Measurements from ENCODE around the gene PLXNA2. TPM values are rescaled to one million over a fixed set of nuclear protein-coding genes. Genes with fewer than 3 reads are reported as not detected.

The PLXNA2 gene
- total RNA-seq, 1 experiment from 2014 or later: 0.89 TPM

DNA sequence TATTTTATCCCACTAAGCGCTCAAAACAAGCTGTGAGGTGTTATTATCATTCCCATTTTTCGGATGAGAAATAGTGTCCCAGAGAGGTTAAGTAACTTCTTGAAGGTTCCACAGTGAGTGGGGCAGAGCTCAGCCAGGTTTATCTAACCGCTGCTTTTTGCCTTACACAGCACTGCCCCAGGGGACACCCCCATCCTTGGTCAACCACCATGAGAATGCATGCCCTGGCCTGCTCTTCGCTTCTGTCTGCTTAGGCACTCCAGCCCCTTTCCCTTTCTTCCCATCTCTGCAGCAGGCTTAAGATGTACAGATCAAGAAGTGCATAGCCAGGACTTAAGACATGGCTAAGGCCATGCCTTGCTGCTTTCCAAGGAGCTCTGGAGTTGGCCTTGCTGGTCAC, 174.3 kb downstream of the PLXNA2 start (continued):
- TF ChIP-seq, protein P1, sequence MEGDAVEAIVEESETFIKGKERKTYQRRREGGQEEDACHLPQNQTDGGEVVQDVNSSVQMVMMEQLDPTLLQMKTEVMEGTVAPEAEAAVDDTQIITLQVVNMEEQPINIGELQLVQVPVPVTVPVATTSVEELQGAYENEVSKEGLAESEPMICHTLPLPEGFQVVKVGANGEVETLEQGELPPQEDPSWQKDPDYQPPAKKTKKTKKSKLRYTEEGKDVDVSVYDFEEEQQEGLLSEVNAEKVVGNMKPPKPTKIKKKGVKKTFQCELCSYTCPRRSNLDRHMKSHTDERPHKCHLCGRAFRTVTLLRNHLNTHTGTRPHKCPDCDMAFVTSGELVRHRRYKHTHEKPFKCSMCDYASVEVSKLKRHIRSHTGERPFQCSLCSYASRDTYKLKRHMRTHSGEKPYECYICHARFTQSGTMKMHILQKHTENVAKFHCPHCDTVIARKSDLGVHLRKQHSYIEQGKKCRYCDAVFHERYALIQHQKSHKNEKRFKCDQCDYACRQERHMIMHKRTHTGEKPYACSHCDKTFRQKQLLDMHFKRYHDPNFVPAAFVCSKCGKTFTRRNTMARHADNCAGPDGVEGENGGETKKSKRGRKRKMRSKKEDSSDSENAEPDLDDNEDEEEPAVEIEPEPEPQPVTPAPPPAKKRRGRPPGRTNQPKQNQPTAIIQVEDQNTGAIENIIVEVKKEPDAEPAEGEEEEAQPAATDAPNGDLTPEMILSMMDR (IDR thresholded peaks at IDR 0.05 in 2 of 3, conservative IDR thresholded peaks at IDR 0.05 in 1 of 3; ENCODE audit: borderline replicate concordance in 1 of 3, insufficient read depth in 1 of 3, low read depth in 2 of 3, low read length in 2 of 3): no peak
- TF ChIP-seq, protein P2, sequence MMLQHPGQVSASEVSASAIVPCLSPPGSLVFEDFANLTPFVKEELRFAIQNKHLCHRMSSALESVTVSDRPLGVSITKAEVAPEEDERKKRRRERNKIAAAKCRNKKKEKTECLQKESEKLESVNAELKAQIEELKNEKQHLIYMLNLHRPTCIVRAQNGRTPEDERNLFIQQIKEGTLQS (IDR thresholded peaks at IDR 0.05): no peak
- no peak for TF ChIP-seq TCF7L2 (IDR thresholded peaks at IDR 0.05; ENCODE audit: borderline replicate concordance, extremely low read depth, insufficient read depth, insufficient read length)
- no peak for TF ChIP-seq RAD21 (IDR thresholded peaks at IDR 0.05; ENCODE audit: low read depth)
- no peak for TF ChIP-seq CBX3 (IDR thresholded peaks at IDR 0.05; ENCODE audit: low read depth)
- no peak for TF ChIP-seq ZFX (IDR thresholded peaks at IDR 0.05)
- no peak for TF ChIP-seq SRF (IDR thresholded peaks at IDR 0.05; ENCODE audit: low read depth)

DNA sequence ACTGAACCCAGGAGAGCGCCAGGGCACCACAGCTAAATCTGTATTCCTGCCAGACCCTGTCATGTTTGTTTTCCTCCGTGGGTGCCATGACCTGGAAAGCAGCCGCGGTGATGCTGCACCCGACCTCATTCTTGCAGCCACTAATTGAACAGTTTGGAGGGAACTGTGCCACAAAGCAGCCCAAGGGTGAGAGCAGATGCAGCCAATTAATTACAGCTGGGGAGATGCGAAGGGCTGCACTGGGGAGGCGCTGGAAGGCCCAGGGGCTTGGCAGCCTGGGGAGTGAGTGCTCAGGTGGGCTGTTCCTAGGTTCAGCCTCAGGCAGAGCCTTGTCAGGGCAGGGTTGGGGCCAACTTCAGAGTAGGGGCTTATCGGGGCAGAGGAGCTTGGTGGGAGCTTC, 174.9 kb downstream of the PLXNA2 start:
- Histone ChIP-seq H3K9ac (ENCODE audit: low read length) (no peak overlapping the region), H3K36me3 (ENCODE audit: control insufficient read depth in 1 of 2, insufficient read depth in 2 of 2, low read length in 2 of 2) (no peaks in the 10 kb centered on the region), H3K79me2 (ENCODE audit: insufficient read depth, low read length) (no peaks in the 10 kb centered on the region), H2AFZ (ENCODE audit: low read depth, low read length, poor library complexity, severe bottlenecking) (no peak overlapping the region), H3K27me3 (ENCODE audit: insufficient read depth, low read length) (peaks cover 13% of the 10 kb centered on the region), H3K27ac (ENCODE audit: low read depth, low read length) (no peak overlapping the region), H3K4me2 (ENCODE audit: low read length) (no peak overlapping the region), H3K4me1 (ENCODE audit: control insufficient read depth in 1 of 2, insufficient read depth in 2 of 2, low read length in 2 of 2) (no peaks in the 10 kb centered on the region), H4K20me1 (ENCODE audit: insufficient read depth) (no peaks in the 10 kb centered on the region), H3K9me3 (ENCODE audit: control insufficient read depth in 1 of 2, insufficient read depth in 1 of 2, low read depth in 1 of 2, low read length in 2 of 2) (no peaks in the 10 kb centered on the region), H3K4me3 (replicated peaks in 1 of 2; ENCODE audit: low read depth in 1 of 2, low read length in 2 of 2) (no peak overlapping the region), H3K9me2 (ENCODE audit: insufficient read depth) (no peaks in the 10 kb centered on the region)
- ChIA-PET POLR2A (no interaction called here), RAD21 (ENCODE audit: low non-redundant PET in 1 of 2, low total read pairs in 2 of 2, uncharacterized antibody in 2 of 2, unreplicated experiment in 2 of 2) (no interaction called here), CTCF (no interaction called here)
- ATAC-seq (no peak), DNase-seq (ENCODE audit: low read depth, low spot score) (no peak)
- BruUV-seq (replicated peaks): no TSS peak
- intact Hi-C loops (cut with micrococcal nuclease): no loop called here
- TF ChIP-seq POLR2A (IDR thresholded peaks at IDR 0.05; ENCODE audit: borderline replicate concordance, extremely low read depth, insufficient read depth, insufficient read length) (no peak), EZH2phosphoT487 (IDR thresholded peaks at IDR 0.05; ENCODE audit: borderline replicate concordance) (no peak), SRF (IDR thresholded peaks at IDR 0.05; ENCODE audit: low read depth) (no peak), FOSL1 (IDR thresholded peaks at IDR 0.05; ENCODE audit: low read depth) (no peak), ZNF274 (IDR thresholded peaks at IDR 0.05; ENCODE audit: low read depth, low read length) (no peak), TCF7L2 (IDR thresholded peaks at IDR 0.05; ENCODE audit: borderline replicate concordance, extremely low read depth, insufficient read depth, insufficient read length) (no peak), CEBPB (IDR thresholded peaks at IDR 0.05; ENCODE audit: low read depth) (no peak), CBX3 (IDR thresholded peaks at IDR 0.05; ENCODE audit: low read depth) (no peak)
- TF ChIP-seq, protein P3, sequence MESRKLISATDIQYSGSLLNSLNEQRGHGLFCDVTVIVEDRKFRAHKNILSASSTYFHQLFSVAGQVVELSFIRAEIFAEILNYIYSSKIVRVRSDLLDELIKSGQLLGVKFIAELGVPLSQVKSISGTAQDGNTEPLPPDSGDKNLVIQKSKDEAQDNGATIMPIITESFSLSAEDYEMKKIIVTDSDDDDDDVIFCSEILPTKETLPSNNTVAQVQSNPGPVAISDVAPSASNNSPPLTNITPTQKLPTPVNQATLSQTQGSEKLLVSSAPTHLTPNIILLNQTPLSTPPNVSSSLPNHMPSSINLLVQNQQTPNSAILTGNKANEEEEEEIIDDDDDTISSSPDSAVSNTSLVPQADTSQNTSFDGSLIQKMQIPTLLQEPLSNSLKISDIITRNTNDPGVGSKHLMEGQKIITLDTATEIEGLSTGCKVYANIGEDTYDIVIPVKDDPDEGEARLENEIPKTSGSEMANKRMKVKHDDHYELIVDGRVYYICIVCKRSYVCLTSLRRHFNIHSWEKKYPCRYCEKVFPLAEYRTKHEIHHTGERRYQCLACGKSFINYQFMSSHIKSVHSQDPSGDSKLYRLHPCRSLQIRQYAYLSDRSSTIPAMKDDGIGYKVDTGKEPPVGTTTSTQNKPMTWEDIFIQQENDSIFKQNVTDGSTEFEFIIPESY (IDR thresholded peaks at IDR 0.05; ENCODE audit: extremely low read depth, insufficient replicate concordance, low read length): no peak
- TF ChIP-seq, protein P4, sequence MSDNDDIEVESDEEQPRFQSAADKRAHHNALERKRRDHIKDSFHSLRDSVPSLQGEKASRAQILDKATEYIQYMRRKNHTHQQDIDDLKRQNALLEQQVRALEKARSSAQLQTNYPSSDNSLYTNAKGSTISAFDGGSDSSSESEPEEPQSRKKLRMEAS (IDR thresholded peaks at IDR 0.05): no peak
- TF ChIP-seq, protein P1 (IDR thresholded peaks at IDR 0.05 in 2 of 3, conservative IDR thresholded peaks at IDR 0.05 in 1 of 3; ENCODE audit: borderline replicate concordance in 1 of 3, insufficient read depth in 1 of 3, low read depth in 2 of 3, low read length in 2 of 3): no peak

Data from HCT116 (cell line).